Measurements from ENCODE around the gene LINC01488. TPM values are rescaled to one million over a fixed set of nuclear protein-coding genes. Genes with fewer than 3 reads are reported as not detected.

LINC01488 gene
- total and polyA plus RNA-seq, 2 donors (not counting 1 experiment from before 2014, with no cell fraction given), result not detected

GRCh38 chr11:69485337-69486041, 4.0 kb downstream of the LINC01488 start:
- H3K4me2 ChIP-seq (replicated peaks; ENCODE audit: low read depth, low read length, poor library complexity, severe bottlenecking), result no peak overlapping the region
- no peak overlapping the region for H2AFZ ChIP-seq (ENCODE audit: insufficient read depth, low read depth, low read length, poor library complexity, severe bottlenecking)
- no peak overlapping the region for H3K27ac ChIP-seq (ENCODE audit: low read length in 2 of 2)
- intact Hi-C loops (cut with micrococcal nuclease), result no loop called here
- no peaks in the 10 kb centered on the region for H3K4me1 ChIP-seq (ENCODE audit: control insufficient read depth in 2 of 2, insufficient read depth in 2 of 2, low read length in 2 of 2)
- Mint-ChIP-seq H3K4me3 (no peak overlapping the region), H3K27ac (no peak overlapping the region), H3K9me3 (ENCODE audit: insufficient read depth) (no peaks in the 10 kb centered on the region), H3K27me3 (no peaks in the 10 kb centered on the region), H3K4me1 (no peaks in the 10 kb centered on the region)
- CTCF ChIA-PET, result no interaction called here
- DNase-seq (no peak), ATAC-seq (ENCODE audit: low read depth) (no peak)
- no peak overlapping the region for H3K4me3 ChIP-seq (ENCODE audit: control extremely low read depth in 1 of 5, extremely low read depth in 1 of 5, insufficient read depth in 1 of 5, low read depth in 2 of 5, low read length in 4 of 5)
- H4K20me1 ChIP-seq (ENCODE audit: control insufficient read depth, insufficient read depth, low read length, poor library complexity, severe bottlenecking), result no peaks in the 10 kb centered on the region
- H3K27me3 ChIP-seq (replicated peaks in 1 of 4; ENCODE audit: control extremely low read depth in 1 of 4, control insufficient read depth in 3 of 4, insufficient read depth in 4 of 4, low read length in 3 of 4), result peaks cover 0 to 2% (median 0%) of the 10 kb centered on the region in 4 experiments
- H3K79me2 ChIP-seq (ENCODE audit: control insufficient read depth, insufficient read depth, low read length), result no peaks in the 10 kb centered on the region
- H3K36me3 ChIP-seq (replicated peaks in 1 of 2; ENCODE audit: control extremely low read depth in 1 of 2, control insufficient read depth in 1 of 2, extremely low read depth in 1 of 2, insufficient read depth in 2 of 2, low read length in 1 of 2), result no peaks in the 10 kb centered on the region
- H3K9me3 ChIP-seq (ENCODE audit: control extremely low read depth in 1 of 3, control insufficient read depth in 2 of 3, insufficient read depth in 1 of 3, low read length in 2 of 3), result peaks cover 0 to 8% (median 0%) of the 10 kb centered on the region in 3 donors
- TF ChIP-seq EZH2 (IDR thresholded peaks at IDR 0.05; ENCODE audit: borderline replicate concordance, insufficient read depth, low read depth, low read length, poor library complexity, severe bottlenecking) (no peak), CTCF (IDR thresholded peaks at IDR 0.05) (no peak)
- WGBS (ENCODE audit: insufficient coverage), result 88% methylated on average over 11 of the region's 11 CpGs
- no peak overlapping the region for H3K9ac ChIP-seq (ENCODE audit: low read length)
- POLR2A ChIA-PET, result interaction anchor here (0.6 kb wide), 1 partner anchor 147 kb away, joined by 3 read pairs; no protein-coding TSS in a partner anchor

- Mint-ChIP-seq H3K4me3 (no peak overlapping the region), H3K27me3 (no peaks in the 10 kb centered on the region), H3K9me3 (ENCODE audit: insufficient read depth) (no peaks in the 10 kb centered on the region), H3K27ac (no peak overlapping the region), H3K4me1 (no peaks in the 10 kb centered on the region)
- Histone ChIP-seq H2AFZ (ENCODE audit: insufficient read depth, low read depth, low read length, poor library complexity, severe bottlenecking) (no peak overlapping the region), H3K9ac (ENCODE audit: low read length) (no peak overlapping the region), H3K79me2 (ENCODE audit: control insufficient read depth, insufficient read depth, low read length) (no peaks in the 10 kb centered on the region), H4K20me1 (ENCODE audit: control insufficient read depth, insufficient read depth, low read length, poor library complexity, severe bottlenecking) (no peaks in the 10 kb centered on the region), H3K4me2 (replicated peaks; ENCODE audit: low read depth, low read length, poor library complexity, severe bottlenecking) (no peak overlapping the region), H3K4me1 (ENCODE audit: control insufficient read depth in 2 of 2, insufficient read depth in 2 of 2, low read length in 2 of 2) (no peaks in the 10 kb centered on the region), H3K36me3 (replicated peaks in 1 of 2; ENCODE audit: control extremely low read depth in 1 of 2, control insufficient read depth in 1 of 2, extremely low read depth in 1 of 2, insufficient read depth in 2 of 2, low read length in 1 of 2) (no peaks in the 10 kb centered on the region), H3K9me3 (ENCODE audit: control extremely low read depth in 1 of 3, control insufficient read depth in 2 of 3, insufficient read depth in 1 of 3, low read length in 2 of 3) (peaks cover 0 to 5% (median 0%) of the 10 kb centered on the region in 3 donors), H3K27ac (ENCODE audit: low read length in 2 of 2) (no peak overlapping the region), H3K4me3 (ENCODE audit: control extremely low read depth in 1 of 5, extremely low read depth in 1 of 5, insufficient read depth in 1 of 5, low read depth in 2 of 5, low read length in 4 of 5) (no peak overlapping the region), H3K27me3 (replicated peaks in 1 of 4; ENCODE audit: control extremely low read depth in 1 of 4, control insufficient read depth in 3 of 4, insufficient read depth in 4 of 4, low read length in 3 of 4) (peaks cover 0 to 2% (median 0%) of the 10 kb centered on the region in 4 experiments)
- ChIA-PET POLR2A (interaction anchor here (0.6 kb wide), 1 partner anchor 148 kb away, joined by 3 read pairs; no protein-coding TSS in a partner anchor), CTCF (no interaction called here)
- DNase-seq (no peak), ATAC-seq (ENCODE audit: low read depth) (no peak)
- TF ChIP-seq CTCF (IDR thresholded peaks at IDR 0.05), result no peak
- no peak for TF ChIP-seq EZH2 (IDR thresholded peaks at IDR 0.05; ENCODE audit: borderline replicate concordance, insufficient read depth, low read depth, low read length, poor library complexity, severe bottlenecking)
- intact Hi-C loops (cut with micrococcal nuclease), result no loop called here
- 91% methylated on average over 16 of the region's 17 CpGs for WGBS (ENCODE audit: insufficient coverage)
These were observed 4.8 kb downstream of the LINC01488 start for GRCh38 chr11:69486056-69486772.

Measured in B cell (primary cell).